NCI-H510A (cell line): ENCODE results near the gene TRIM42.

Experiments
- DNase-seq: peaks from one replicate; lab custom pipeline; 2025; lab: John Stamatoyannopoulos, UW

TRIM42 gene

DNA sequence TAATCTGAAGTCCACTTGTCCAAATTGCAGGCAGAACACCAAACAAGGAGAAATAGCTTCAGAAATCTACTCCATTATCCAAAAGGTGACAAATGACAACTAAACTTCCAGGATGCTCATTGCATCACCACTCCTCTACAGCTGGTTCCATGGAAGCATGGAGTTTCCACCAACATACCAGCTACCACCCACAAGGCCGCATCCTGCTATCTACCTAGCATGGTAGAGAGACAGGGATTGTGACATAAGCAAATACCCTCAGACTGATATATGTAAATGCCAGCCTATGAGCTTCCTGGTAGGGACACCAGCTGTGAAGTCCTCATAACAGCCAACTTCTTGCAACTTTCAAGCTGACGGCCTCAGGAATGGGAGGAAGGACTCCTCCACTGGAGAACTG, at the start of gene TRIM42:
TSS of gene TRIM42 (plus strand) at position 301 of the 400 bp plus-strand sequence. CDS start 166 bp downstream, outside the sequence.
- DNase-seq, result no peak

DNA sequence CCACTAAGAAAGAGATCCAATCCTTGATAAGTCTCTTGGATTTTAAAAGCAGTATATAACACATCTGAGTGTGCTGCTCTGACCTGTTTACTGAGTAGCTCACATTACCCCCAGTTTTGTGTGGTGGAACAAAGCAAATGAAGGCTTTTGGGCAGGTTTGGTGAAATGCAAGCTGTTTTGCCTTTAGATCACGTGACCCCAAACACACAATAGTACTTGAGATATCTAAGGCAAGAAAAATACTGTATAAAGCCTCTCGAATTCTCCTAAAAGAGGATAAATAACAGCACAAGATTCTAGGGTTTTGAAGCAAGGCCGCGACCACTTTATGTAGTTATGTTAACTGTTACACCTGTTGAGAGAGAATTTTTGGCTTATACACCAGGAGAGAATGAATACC, 49.3 kb upstream of the TRIM42 start:
- no peak for DNase-seq

DNA sequence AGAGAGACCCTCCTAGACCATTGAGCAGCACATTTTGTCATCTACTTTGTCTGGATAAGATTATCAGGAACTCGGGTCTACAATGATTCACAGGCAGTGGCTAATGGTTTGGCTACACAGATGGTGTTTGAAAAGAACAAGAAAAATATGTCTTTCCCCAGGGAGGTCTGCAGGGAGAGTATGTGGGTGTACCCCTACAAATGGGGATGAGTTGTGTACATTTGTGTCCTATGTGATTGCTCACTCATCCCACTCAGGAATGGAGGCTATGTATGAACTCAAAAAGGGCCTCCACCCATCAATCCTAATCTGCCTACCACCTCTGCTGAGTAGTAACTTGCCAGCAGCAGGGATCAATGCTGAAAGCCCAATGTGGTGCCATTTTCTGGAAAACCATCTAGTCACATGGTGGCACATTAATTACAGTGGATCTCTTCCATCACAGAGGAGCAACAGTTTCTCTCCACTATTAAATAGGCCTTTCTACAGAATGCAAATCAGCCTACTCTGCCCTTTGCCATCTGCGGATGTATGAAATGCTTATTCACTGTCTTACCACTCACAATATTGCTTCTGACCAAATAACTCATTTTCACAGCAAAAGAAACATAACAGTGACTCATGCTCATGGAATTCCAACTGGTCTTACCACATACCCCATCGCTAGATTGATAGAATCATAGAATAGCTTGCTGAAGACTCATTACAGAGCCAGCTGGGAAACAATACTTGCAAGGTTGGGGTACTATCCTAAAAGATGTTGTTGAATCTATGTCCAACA, 48.3 kb upstream of the TRIM42 start:
- no peak for DNase-seq

DNA sequence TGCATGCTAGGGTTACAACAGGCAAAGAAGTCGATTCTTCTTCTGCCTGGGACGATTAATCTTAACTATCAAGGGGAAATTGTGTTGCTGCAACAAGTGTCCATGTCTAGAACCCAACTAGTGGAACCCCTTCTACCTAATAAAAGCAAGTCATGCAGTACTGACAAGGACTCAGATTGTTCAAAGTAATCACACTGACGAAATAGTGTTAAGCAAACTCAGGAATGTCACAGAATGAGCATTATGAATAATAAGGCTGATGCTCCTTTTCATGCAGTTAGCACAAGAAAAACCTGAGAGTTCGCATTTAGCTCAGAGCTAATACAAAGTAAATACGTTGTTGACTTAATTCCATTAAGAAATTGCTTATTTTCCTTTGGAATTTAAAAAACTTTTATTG, 47.5 kb upstream of the TRIM42 start:
- DNase-seq, result no peak

DNA sequence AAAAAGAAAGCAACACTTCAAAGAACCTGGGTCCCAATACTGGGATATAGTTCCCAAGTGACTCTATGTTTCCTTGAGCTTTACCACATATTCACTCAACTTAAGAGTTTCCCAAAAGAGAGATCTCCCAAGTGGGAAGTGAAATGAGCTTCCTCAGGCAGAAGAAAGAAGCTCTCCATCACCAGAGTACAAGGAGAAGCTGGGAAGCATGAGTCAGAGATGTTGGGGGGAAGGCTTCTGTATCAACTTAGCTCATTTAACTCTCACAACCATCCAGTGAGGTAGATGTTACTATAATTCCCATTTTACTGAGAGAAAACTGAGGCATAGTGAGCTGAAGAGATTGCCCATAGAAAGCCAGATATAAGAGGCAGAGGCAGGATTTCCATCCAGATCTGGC, 47.0 kb upstream of the TRIM42 start:
- DNase-seq, result no peak

DNA sequence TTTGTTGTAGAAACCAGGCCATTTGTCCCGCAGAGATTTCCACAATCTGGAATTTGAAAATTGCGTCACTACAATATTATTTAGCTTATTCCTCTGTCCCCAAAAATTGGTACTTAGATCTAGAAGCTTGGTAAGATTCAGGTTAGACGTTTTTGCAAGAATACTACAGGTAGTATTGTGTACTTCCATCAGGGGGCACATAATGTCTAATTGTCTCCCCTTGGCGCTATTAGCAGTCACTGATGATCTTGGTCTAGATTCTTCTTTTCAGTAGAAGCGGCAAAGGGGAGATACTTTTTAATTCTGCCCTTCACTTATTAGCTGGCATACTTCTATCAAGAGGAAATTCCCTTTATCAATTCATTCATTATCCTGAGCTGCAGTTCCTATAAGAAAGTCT, 42.6 kb upstream of the TRIM42 start:
- no peak for DNase-seq

DNA sequence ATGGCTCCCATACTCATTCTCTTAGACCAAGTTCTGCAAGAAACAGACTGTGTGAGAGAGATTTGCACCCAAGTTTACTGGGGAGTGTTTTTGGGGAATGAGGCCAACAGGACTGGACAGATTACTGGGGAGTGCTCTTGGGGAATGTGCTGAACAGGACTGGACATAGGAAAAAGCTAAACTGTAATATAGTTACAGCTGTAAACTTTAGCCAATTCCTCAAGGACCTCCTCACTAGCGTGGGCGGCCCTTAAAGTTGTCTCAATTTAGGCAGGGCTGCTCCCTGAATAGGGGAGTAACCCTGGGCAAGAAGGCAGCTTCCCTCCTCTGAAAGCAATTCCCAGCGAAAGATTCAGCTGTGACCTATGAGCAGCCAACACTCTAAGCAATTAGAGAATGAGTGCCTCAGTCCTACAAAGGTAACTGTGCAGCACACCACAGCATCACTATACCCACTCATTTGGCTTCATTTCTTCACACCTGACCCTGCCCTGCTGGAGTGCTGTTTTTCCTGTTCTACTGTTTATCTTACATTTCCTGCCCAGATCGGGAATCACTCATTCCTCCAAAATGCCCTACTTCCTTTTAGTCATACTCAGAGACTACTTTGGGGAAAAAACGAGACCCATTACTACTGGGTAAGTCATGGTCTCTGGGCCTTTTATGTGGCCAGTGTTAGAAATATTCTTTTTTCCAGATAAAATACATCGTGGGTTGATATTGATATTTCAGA, 41.3 kb upstream of the TRIM42 start:
- DNase-seq, result no peak

DNA sequence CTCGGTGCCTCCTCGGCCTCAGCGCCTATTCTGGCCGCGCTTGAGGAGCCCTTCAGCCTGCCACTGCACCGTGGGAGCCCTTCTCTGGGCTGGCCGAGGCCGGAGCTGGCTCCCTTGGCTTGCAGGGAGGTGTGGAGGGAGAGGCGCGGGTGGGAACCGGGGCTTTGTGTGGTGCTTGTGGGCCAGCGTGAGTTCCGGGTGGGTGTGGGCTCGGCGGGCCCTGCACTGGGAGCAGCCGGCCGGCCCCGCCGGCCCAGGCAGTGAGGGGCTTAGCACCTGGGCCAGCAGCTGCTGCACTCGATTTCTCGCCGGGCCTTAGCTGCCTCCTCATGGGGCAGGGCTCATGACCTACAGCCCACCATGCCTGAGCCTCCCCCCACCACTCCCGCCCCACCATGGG, 26.6 kb upstream of the TRIM42 start:
- no peak for DNase-seq

DNA sequence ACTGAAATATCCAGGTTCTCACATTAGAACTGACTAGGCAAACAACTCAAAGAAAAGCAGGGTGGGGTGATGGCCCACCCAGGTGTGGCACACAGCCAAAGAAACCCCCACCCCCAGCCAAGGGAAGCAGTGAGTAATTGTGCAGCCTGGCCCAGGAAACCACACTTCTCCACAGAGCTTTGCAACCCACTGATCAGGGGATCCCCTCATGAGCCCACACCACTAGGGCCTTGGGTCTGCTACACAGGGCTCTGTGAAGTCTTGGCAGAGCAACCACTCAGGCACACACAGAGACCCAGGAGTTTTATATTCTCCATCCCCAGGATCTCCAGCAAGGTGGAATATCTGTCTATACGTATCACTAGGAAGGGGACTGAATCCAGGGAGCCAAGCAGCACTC, 22.2 kb upstream of the TRIM42 start:
- DNase-seq, result no peak

DNA sequence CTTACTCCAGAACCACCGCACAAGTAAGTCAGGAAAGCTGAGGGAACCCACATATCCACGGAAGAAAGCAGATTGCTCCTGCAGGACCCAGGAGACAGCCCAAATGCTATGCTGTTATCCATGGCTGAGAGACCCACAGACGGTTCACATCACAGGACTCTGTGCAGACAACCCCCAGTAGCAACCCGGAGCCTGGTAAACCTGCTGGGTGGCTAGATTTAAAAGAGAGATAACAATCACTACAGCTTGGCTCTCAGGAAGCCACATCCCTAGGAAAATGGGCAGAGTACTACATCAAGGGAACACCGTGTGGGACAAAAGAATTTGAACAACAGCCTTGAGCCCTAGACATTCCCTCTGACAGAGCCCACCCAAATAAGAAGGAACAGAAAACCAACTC, 13.8 kb upstream of the TRIM42 start:
- no peak for DNase-seq

DNA sequence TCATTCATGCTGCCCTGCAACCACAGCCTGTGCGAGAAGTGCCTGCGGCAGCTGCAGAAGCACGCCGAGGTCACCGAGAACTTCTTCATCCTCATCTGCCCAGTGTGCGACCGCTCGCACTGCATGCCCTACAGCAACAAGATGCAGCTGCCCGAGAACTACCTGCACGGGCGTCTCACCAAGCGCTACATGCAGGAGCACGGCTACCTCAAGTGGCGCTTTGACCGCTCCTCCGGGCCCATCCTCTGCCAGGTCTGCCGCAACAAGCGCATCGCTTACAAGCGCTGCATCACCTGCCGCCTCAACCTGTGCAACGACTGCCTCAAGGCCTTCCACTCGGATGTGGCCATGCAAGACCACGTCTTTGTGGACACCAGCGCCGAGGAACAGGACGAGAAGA, 4.7 kb downstream of the TRIM42 start:
- DNase-seq, result no peak

DNA sequence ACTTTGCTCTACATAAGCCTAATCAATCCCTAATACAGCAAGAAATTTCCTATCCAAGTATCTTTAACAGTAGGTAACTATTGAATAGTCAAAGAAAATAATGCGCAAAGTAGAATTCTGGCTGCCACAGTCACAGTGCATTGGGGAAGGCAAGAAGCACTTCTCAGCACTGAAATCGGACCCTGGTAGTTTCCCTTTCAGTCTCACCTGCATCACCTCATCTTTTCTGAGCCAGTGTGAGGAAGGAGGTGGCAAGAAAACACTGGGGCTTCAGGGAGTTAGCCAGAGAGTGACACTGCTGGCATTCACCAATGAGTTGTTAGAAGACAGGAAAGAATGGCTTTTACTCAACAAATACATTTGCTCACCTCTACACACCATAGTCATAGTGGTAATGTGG, 8.3 kb downstream of the TRIM42 start:
- DNase-seq, result no peak

DNA sequence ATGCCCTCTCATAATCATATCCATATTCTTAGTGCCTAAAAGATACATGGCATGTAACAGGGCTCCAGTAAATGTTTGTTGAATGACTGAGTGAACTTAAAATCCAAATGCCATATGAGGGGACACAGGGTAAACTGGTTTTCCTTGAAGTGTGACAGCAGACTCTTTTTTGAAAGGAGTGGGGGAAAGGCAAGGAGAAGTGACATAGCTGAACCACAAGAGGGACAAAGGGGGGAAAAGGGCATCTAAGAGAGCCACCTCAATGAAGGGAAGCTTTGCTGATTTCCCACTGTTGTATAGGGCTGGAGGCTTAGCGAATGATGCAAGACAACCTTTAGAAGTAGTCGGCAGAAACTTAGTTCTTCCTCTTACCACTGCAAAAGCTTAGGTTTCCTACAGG, 9.1 kb downstream of the TRIM42 start:
- DNase-seq, result no peak

DNA sequence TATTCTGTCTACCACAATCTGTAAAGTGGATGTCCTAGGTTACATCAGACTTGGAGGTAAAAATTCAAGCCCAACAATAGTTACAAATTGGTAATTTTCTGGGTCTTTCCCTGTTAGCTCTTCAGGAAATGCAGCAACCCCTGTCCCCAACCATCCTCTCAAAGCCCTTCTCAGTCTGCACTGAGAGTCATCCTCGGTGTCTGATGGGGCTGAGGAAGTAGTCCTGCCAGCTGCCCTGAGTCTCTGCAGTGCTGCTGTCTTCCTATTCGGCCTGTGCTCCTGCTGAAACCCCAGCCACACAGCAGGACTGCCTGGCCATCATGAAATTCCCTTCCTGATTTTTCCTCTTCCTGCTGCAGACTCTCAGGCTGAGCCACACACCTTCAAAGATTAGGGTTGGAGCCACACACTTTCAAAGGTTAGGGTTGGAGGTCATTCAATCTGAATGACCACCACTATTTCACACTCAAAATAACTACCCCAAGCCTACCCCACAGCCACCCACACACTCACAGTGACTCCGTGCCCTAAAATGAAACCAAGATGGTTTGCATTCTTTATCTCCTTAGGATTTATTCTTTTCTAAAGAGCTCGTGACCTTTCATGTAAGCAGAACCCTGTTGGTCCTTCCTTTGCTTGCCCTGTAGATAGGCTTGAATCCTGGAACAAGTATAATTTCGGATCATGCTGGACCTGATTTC, 17.6 kb downstream of the TRIM42 start:
- DNase-seq, result no peak

DNA sequence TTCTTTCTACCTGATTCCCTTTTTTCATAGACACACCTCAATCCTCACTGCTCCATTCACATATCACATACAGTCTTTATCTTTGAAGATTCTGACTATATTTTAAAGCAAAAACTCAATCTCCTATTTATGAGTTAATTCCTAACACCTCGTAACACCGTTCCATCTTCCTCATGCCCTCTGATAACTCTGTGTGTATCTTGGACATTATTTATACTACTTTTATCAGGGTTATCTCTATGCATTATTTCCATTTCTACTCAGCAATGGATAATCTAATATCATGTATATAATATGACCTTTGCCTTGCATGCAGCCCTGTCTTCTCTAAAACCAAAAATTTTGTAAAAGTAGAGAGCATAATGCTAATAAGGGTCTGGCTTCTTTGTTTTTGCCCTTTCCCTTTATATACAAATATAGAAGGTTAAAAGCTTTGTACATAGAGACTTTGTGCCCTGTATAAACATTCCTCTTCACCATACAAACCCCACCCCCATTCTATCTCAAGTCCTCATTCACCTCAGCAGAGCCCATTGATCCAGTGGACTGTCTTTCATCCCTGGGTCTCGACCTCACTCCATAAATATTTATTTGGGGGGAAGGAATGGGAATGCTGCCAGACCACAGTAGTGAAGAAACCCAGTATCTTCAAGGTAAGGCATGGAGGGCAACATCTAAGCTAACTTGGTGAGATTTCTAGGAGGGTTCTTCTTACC, 21.8 kb downstream of the TRIM42 start:
- no peak for DNase-seq

DNA sequence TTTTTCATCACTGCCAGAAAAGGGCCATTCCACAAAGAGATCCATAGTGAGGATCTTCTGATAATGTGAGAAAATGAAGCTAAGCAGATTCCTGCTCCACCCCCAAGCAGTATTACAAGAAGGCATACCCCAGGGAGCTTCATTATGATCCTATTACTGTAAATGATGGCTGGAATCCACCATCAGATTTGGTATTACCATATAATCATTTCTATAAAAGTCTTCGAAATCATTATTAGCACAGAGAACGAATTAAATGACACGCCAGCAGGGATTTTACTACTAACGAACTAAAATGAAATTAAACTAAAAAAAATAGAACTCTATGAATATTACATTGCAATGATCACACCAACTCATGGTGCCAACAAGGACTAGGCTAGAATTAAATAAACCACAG, 24.4 kb downstream of the TRIM42 start:
- DNase-seq, result no peak

DNA sequence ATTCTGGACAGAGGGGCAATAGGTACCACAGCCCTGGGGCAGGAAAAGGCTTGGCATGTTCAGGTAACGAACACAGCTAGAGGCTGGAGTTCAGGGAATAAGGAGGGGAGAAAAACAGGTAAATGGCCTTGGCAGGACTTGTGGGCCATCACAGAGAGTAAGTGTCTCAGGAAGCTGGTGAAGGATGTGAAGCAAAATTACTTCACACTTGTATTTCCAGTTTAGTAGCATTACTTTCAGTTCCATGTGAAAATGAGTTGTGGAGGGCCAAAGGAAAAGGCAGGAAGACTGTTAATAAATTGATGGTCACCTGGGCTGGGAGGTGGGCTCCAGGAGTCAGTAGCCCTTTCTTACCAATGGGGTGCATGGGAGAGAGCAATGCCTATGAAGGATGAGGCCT, 25.6 kb downstream of the TRIM42 start:
- no peak for DNase-seq

DNA sequence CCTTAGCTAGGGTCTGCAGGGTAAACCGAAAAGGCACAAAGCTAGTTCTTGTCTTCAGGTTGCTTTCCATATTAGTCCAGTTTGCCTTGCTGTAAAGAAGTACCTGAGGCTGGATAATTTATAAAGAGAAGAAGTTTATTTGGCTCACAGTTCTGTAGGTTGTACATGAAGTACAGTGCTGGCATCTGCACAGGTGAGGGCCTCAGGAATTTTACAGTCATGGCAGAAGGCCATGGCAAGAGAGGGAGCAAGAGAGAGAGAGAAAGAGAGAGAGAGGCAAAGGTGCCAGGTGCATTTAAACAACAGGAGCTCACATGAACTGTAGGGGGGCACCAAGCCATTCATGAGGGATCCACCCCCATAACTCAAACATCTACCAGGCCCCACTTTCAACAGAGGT, 26.9 kb downstream of the TRIM42 start:
- no peak for DNase-seq

DNA sequence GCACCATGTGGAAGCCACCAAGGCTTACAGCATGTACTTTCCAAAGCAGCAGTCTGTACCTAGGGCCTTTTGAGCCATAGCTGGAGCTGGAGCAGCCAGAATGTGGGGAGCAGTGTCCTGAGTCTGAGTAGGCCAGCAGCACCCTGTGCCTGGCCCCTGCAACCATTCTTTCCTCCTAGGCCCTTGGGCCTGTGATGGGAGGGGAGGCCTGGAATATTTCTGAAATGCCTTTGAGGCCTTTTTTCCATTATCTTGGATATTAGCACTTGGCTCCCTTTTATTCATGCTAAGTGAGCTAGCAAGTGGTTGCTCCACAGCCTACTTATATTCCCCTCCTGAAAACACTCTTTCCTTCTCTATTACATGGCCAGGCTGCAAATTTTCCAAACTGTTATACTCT, 28.1 kb downstream of the TRIM42 start:
- no peak for DNase-seq

DNA sequence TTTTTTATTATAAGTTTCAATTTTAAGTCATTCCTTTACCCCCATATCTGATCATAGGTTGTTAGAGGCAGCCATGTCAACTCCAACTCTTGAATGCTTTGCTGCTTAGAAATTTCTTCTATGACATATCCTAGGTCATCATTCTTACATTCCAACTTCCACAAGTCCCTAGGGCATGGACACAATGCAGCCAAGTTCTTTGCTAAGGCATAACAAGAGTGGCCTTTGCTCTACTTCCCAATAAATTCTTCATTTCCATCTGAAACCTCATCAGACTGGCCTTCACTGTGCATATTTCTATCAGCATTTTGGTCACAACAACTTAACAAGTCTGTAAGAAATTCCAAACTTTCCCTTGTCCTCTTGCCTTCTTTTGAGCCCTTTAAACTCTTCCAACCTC, 28.5 kb downstream of the TRIM42 start:
- no peak for DNase-seq

DNA sequence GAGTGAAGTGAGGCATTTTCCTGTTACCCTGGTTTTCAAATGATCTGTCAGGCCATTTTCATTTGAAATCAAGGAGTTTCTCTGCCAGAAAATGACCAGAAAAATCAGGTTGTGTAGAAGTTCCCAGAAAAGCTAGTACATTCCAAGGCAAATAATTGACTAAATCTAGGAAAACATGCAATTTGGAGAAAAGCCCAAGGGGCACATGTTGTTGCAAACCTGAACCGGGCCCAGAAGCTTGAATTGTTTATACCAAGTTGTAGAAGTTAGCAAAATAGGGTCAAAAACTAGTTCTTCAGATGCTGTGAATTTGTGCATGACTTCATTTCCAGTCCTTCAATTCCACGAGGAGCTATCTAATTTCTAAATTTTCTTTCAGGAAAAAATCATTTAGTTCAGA, 31.0 kb downstream of the TRIM42 start:
- no peak for DNase-seq

DNA sequence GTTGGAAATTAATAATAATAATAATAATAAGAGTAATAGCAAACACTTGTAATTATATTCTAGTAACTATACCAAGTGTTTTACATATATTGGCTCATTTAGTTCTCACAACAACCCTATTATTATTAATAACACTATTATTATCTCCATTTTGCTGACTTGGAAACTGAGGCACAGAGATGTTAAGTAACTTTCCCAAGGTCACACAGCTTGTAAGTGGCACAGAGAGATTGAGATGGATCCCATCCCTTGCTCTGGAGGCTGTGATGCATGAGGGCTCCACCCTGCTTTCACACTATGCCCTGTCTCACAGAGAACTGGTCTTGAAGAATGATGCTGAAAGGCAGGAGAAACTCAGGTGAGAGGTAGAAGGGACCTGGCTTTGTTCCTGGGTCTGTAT, 31.9 kb downstream of the TRIM42 start:
- no peak for DNase-seq
